Caco-2 (cell line): ENCODE data around the gene HRK. TPM values are rescaled to one million over a fixed set of nuclear protein-coding genes. Genes with fewer than 3 reads are reported as not detected.

ENCODE experiments used
- BruUV-seq: library from RNA; stranded (reverse); fragments of 400-500 nt; replicated peaks from 2 replicates; lab custom pipeline; 2021; lab: Mats Ljungman, UMichigan
- CTCF ChIA-PET: fragments of 300-600 bp; sonication (Branson Sonifier 250); formaldehyde crosslinking; loops from one replicate; lab custom pipeline; 2022; ENCODE audit warnings: antibody characterized with exemption; lab: Charles Lee
- POLR2A ChIA-PET: fragments of 300-600 bp; sonication (Branson Sonifier 250); formaldehyde crosslinking; loops from one replicate; lab custom pipeline; 2022; ENCODE audit warnings: antibody characterized with exemption; lab: Charles Lee
- DNase-seq, 2 experiments: peaks; one replicate each; pipeline versions ENCODE4 v3.0.0 to v3.0.0-alpha.2; 2020 to 2022
- H3K27me3 ChIP-seq: replicated peaks from 2 replicates; pipeline ENCODE4 v1.6.0; 2011; ENCODE audit warnings: low read length; ENCODE audit not compliant: control insufficient read depth, insufficient read depth
- H3K36me3 ChIP-seq: 2 replicates; pipeline ENCODE4 v1.5.1; 2011; ENCODE audit warnings: low read length; ENCODE audit not compliant: control insufficient read depth, insufficient read depth
- H3K4me1 ChIP-seq: fragments of 250-450 bp; sonication (Bioruptor Pico); 2 replicates; pipeline ENCODE4 v1.5.1; 2020; ENCODE audit warnings: mild to moderate bottlenecking
- H3K4me3 ChIP-seq: 2 replicates; pipeline ENCODE4 v1.5.1; 2011; ENCODE audit warnings: low read depth, mild to moderate bottlenecking, control low read depth, low read length
- H3K9me3 ChIP-seq: fragments of 250-450 bp; sonication (Bioruptor Pico); 2 replicates; pipeline ENCODE4 v1.5.1; 2020; ENCODE audit warnings: mild to moderate bottlenecking, moderate library complexity
- H3K27ac Mint-ChIP-seq: one replicate; pipeline ENCODE4 v1.8.0; 2022; ENCODE audit warnings: mixed read lengths; ENCODE audit not compliant: unreplicated experiment
- H3K27me3 Mint-ChIP-seq: one replicate; pipeline ENCODE4 v1.8.0; 2022; ENCODE audit warnings: mixed read lengths; ENCODE audit not compliant: insufficient read depth, unreplicated experiment
- H3K36me3 Mint-ChIP-seq: one replicate; pipeline ENCODE4 v1.8.0; 2022; ENCODE audit warnings: mild to moderate bottlenecking, mixed read lengths; ENCODE audit not compliant: insufficient read depth, unreplicated experiment
- H3K4me1 Mint-ChIP-seq: one replicate; pipeline ENCODE4 v1.8.0; 2022; ENCODE audit warnings: low read depth, mixed read lengths; ENCODE audit not compliant: unreplicated experiment
- H3K4me3 Mint-ChIP-seq: one replicate; pipeline ENCODE4 v1.8.0; 2022; ENCODE audit warnings: mild to moderate bottlenecking, moderate library complexity, mixed read lengths; ENCODE audit not compliant: unreplicated experiment
- H3K9me3 Mint-ChIP-seq: one replicate; pipeline ENCODE4 v1.8.0; 2022; ENCODE audit warnings: mixed read lengths; ENCODE audit not compliant: unreplicated experiment
- CTCF ChIP-seq, 2 experiments: fragments of 200-600 bp in 1 of 2; IDR thresholded peaks; 1 replicate in 1 of 2; 2 replicates in 1 of 2; pipeline versions ENCODE4 v1.5.1 to v1.8.0; 2011 to 2022; ENCODE audit warnings: antibody characterized with exemption in 1 of 2, control low read depth in 1 of 2, inconsistent platforms in 1 of 2, low read depth in 1 of 2, low read length in 1 of 2, mild to moderate bottlenecking in 1 of 2, moderate library complexity in 1 of 2; ENCODE audit not compliant: insufficient read depth in 1 of 2, severe bottlenecking in 1 of 2, unreplicated experiment in 1 of 2
- intact Hi-C: fragments of 100-400 bp; cut with micrococcal nuclease; formaldehyde crosslinking; loops from one replicate; pipeline ENCODE4 v1.10.0; 2022; ENCODE audit not compliant: unreplicated experiment
- total RNA-seq: library from RNA; stranded (reverse); gene quantifications from 2 replicates; pipeline ENCODE4 v1.2.3, GENCODE V29; 2022

The HRK gene
- total RNA-seq, 1 experiment from 2014 or later: 0.61 TPM

DNA sequence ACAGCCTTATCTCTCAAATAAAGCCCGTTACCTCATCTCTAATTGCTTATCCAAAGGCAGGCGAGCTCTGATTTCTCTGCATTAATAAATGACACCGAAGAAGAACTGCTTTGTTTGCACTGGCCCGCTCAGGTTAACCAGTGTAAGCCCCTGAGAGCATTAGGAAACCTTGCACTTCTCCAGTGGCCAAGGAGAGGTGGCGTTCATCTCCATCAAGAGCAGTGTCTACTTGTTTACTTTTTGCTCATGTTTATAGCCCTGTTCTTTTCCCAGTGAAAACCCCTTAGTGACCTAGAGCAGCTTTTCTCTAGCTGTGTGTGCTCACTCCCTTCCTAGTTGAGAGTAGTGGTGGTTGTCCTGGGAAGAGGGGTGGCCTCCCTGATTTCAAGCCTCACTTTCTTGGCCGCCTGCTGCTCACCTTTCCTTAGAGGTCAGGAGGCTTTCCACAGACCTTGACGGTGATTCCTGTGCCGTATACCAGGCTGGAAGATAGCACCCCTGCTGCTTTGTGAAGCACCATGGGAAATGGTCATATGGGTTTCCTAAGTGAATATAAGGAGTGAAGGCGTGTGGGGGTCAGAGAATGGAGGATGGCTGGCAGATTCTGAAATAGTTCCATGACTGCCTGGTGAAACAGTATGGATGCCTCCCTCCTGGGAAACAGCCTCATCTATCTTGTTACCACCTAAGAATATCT is 46.2 kb upstream of the HRK start:
- no TSS peak for BruUV-seq
- Histone ChIP-seq H3K4me1 (peaks cover 7% of the 10 kb centered on the region; the same call in 1 of the 2 replicates), H3K36me3 (no peaks in the 10 kb centered on the region), H3K4me3 (no peak overlapping the region), H3K9me3 (no peaks in the 10 kb centered on the region), H3K27me3 (no peaks in the 10 kb centered on the region)
- H3K27me3 Mint-ChIP-seq: no peaks in the 10 kb centered on the region
- DNase-seq: no peak
- H3K4me1 Mint-ChIP-seq: no peaks in the 10 kb centered on the region
- ChIA-PET POLR2A (no interaction called here), CTCF (no interaction called here)
- no peaks in the 10 kb centered on the region for H3K9me3 Mint-ChIP-seq
- no peak overlapping the region for H3K4me3 Mint-ChIP-seq
- H3K36me3 Mint-ChIP-seq: peaks cover 21% of the 10 kb centered on the region
- intact Hi-C loops: no loop called here
- H3K27ac Mint-ChIP-seq: no peak overlapping the region
- no peak for TF ChIP-seq CTCF (IDR thresholded peaks at IDR 0.05; ENCODE audit: insufficient read depth in 1 of 2, low read depth in 1 of 2, low read length in 1 of 2, severe bottlenecking in 1 of 2, unreplicated experiment in 1 of 2)

- CTCF ChIA-PET: no interaction called here
- BruUV-seq: no TSS peak
- Mint-ChIP-seq H3K27me3 (no peaks in the 10 kb centered on the region), H3K9me3 (no peaks in the 10 kb centered on the region), H3K4me1 (no peaks in the 10 kb centered on the region), H3K27ac (no peak overlapping the region), H3K4me3 (no peak overlapping the region), H3K36me3 (peaks cover 20% of the 10 kb centered on the region)
- intact Hi-C loops: no loop called here
- DNase-seq: no peak
- TF ChIP-seq CTCF (IDR thresholded peaks at IDR 0.05; ENCODE audit: insufficient read depth in 1 of 2, low read depth in 1 of 2, low read length in 1 of 2, severe bottlenecking in 1 of 2, unreplicated experiment in 1 of 2): no peak
- H3K36me3 ChIP-seq: no peaks in the 10 kb centered on the region
- H3K27me3 ChIP-seq: no peaks in the 10 kb centered on the region
- H3K4me1 ChIP-seq: peaks cover 7% of the 10 kb centered on the region; the same call in 1 of the 2 replicates
- H3K4me3 ChIP-seq: no peak overlapping the region
- no peaks in the 10 kb centered on the region for H3K9me3 ChIP-seq
- POLR2A ChIA-PET: no interaction called here
These were observed 45.3 kb upstream of the HRK start for GRCh38 chr12:116926283-116927243.

- H3K4me3 Mint-ChIP-seq: no peak overlapping the region
- H3K27me3 Mint-ChIP-seq: no peaks in the 10 kb centered on the region
- no peaks in the 10 kb centered on the region for H3K36me3 ChIP-seq
- no peaks in the 10 kb centered on the region for H3K9me3 ChIP-seq
- no peak overlapping the region for H3K27ac Mint-ChIP-seq
- no peak for TF ChIP-seq CTCF (IDR thresholded peaks at IDR 0.05; ENCODE audit: insufficient read depth in 1 of 2, low read depth in 1 of 2, low read length in 1 of 2, severe bottlenecking in 1 of 2, unreplicated experiment in 1 of 2)
- H3K36me3 Mint-ChIP-seq: peaks cover 18% of the 10 kb centered on the region
- no peaks in the 10 kb centered on the region for H3K27me3 ChIP-seq
- peaks cover 9% of the 10 kb centered on the region for H3K4me1 ChIP-seq
- peaks cover 5% of the 10 kb centered on the region for H3K4me1 Mint-ChIP-seq
- BruUV-seq: no TSS peak
- intact Hi-C loops: no loop called here
- H3K9me3 Mint-ChIP-seq: no peaks in the 10 kb centered on the region
- ChIA-PET CTCF (no interaction called here), POLR2A (no interaction called here)
- no peak for DNase-seq
- H3K4me3 ChIP-seq: no peak overlapping the region
These were observed 43.6 kb upstream of the HRK start for GRCh38 chr12:116924558-116925453.
